ENCODE data around the gene NCAN. TPM values are rescaled to one million over a fixed set of nuclear protein-coding genes. Genes with fewer than 3 reads are reported as not detected.

Gene NCAN
- total and polyA plus RNA-seq, 2 of the 13 experiments (the other 11 are each of a cell fraction or from before 2014, with no cell fraction given) = not detected

GRCh38 chr19:19224852-19225494 lies 13.2 kb downstream of the NCAN start (continued):
- TF ChIP-seq MTERF4 (CRISPR knock-in tag; IDR thresholded peaks at IDR 0.05) (peak; percentile 85; the same call in 1 of the 2 replicates), ZNF251 (CRISPR knock-in tag; IDR thresholded peaks at IDR 0.05) (peak; percentile 60; the same call in 1 of the 2 replicates), KLF16 (CRISPR knock-in tag; IDR thresholded peaks at IDR 0.05) (peak in 1 of 2 experiments; percentile 71; a peak in 2 of 4 replicates), RBFOX2 (IDR thresholded peaks at IDR 0.05; ENCODE audit: low read depth, low read length) (0 out of 2 replicates have a peak, but pooled peaks have one; percentile 30), PHF8 (CRISPR knock-in tag; IDR thresholded peaks at IDR 0.05) (peak; percentile 45; the same call in 1 of the 2 replicates), HDAC2 (CRISPR knock-in tag; IDR thresholded peaks at IDR 0.05) (peak; percentile 55), ZNF547 (CRISPR knock-in tag; IDR thresholded peaks at IDR 0.05) (peak; percentile 69), ZNF616 (CRISPR knock-in tag; IDR thresholded peaks at IDR 0.05; ENCODE audit: low read depth) (0 out of 2 replicates have a peak, but pooled peaks have one; percentile 39), ZNF234 (CRISPR knock-in tag; conservative IDR thresholded peaks at IDR 0.05) (peak; percentile 56; the same call in 1 of the 2 replicates), BORCS8-MEF2B (CRISPR knock-in tag; IDR thresholded peaks at IDR 0.05) (no peak; the same call in 1 of the 2 replicates), ZNF614 (CRISPR knock-in tag; IDR thresholded peaks at IDR 0.05; ENCODE audit: borderline replicate concordance) (peak; percentile 51; the same call in 1 of the 2 replicates), ZNF574 (CRISPR knock-in tag; IDR thresholded peaks at IDR 0.05) (peak; percentile 49), GABPB1 (CRISPR knock-in tag; IDR thresholded peaks at IDR 0.05) (peak; percentile 71; the same call in 1 of the 2 replicates), MTF2 (CRISPR knock-in tag; IDR thresholded peaks at IDR 0.05; ENCODE audit: borderline replicate concordance) (peak; percentile 76; the same call in 1 of the 2 replicates), SMC3 (IDR thresholded peaks at IDR 0.05; ENCODE audit: low read length) (peak; percentile 30; the same call in 1 of the 2 replicates), U2AF2 (IDR thresholded peaks at IDR 0.05; ENCODE audit: low read depth, low read length) (no peak), ZNF12 (CRISPR knock-in tag; IDR thresholded peaks at IDR 0.05) (peak; percentile 54; the same call in 1 of the 2 replicates), ZFX (CRISPR knock-in tag; IDR thresholded peaks at IDR 0.05; ENCODE audit: low read depth) (peak; percentile 80), SP5 (CRISPR knock-in tag; IDR thresholded peaks at IDR 0.05; ENCODE audit: borderline replicate concordance, low read depth) (0 out of 2 replicates have a peak, but pooled peaks have one; percentile 5), ZBTB33 (CRISPR knock-in tag; IDR thresholded peaks at IDR 0.05) (0 out of 2 replicates have a peak, but pooled peaks have one; percentile 34), NR0B2 (CRISPR knock-in tag; IDR thresholded peaks at IDR 0.05) (peak; percentile 85; the same call in 1 of the 2 replicates), MXD4 (CRISPR knock-in tag; IDR thresholded peaks at IDR 0.05) (0 out of 2 replicates have a peak, but pooled peaks have one; percentile 28), CBFB (CRISPR knock-in tag; IDR thresholded peaks at IDR 0.05) (peak; percentile 65; the same call in 1 of the 2 replicates), CHD4 (IDR thresholded peaks at IDR 0.05; ENCODE audit: borderline replicate concordance, low read length) (0 out of 2 replicates have a peak, but pooled peaks have one; percentile 23)

Data from HepG2 (cell line).